ENCODE data around the gene ACVR1B. TPM values are rescaled to one million over a fixed set of nuclear protein-coding genes. Genes with fewer than 3 reads are reported as not detected.

Gene ACVR1B
- total and polyA plus RNA-seq, 5 donors from 2014 or later = 0.47 to 6.5 (median 1.2) TPM

DNA sequence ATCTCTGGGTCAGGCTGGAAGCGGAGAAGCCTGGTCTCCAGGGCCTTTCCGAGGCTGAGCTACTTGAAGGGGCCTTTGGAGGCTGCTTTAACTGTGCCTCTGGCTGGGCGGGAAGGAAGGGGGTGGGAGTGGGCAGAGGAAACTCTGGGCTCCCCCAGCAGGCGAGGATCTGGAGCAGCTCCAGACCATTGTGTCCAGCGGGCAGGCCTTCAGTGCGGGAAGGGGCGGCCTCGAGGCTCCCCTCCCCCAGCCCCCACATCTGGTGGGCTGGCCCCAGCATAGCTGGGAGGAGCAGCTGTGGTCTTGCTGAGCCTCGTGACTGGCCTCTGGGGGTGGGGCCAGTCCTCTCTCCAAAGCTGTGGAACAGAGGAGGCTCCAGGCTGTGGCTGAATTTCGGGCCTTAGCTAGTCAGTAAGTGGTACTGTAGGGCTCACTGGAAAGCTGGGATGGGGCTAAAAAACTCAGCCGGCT lies 58.7 kb downstream of the ACVR1B start:
- H3K27me3 ChIP-seq (ENCODE audit: control insufficient read depth, insufficient read depth, low read length) = no peaks in the 10 kb centered on the region
- ATAC-seq (ENCODE audit: low read depth in 2 of 2) (no peak), DNase-seq (no peak)
- H3K9me3 ChIP-seq (ENCODE audit: control insufficient read depth in 2 of 2, low read length in 2 of 2) = no peaks in the 10 kb centered on the region
- H3K4me1 ChIP-seq (ENCODE audit: control insufficient read depth, insufficient read depth, low read length, poor library complexity, severe bottlenecking) = peaks cover 20% of the 10 kb centered on the region
- no peak overlapping the region for H3K4me3 ChIP-seq (ENCODE audit: low read depth, low read length)
- peaks cover 23% of the 10 kb centered on the region for H3K27me3 Mint-ChIP-seq
- peaks cover 14% of the 10 kb centered on the region for H3K36me3 Mint-ChIP-seq
- peaks cover 0 to 17% (median 13%) of the 10 kb centered on the region in 4 donors for H3K4me1 Mint-ChIP-seq
- H3K4me3 Mint-ChIP-seq = no peak overlapping the region
- H3K9me3 Mint-ChIP-seq = no peaks in the 10 kb centered on the region
- H3K27ac Mint-ChIP-seq = no peak overlapping the region
- H3K36me3 ChIP-seq (ENCODE audit: control insufficient read depth, insufficient read depth, low read length) = peaks cover 2% of the 10 kb centered on the region
- no peak overlapping the region for H3K27ac ChIP-seq (ENCODE audit: insufficient read depth, low read length, poor library complexity, severe bottlenecking)

DNA sequence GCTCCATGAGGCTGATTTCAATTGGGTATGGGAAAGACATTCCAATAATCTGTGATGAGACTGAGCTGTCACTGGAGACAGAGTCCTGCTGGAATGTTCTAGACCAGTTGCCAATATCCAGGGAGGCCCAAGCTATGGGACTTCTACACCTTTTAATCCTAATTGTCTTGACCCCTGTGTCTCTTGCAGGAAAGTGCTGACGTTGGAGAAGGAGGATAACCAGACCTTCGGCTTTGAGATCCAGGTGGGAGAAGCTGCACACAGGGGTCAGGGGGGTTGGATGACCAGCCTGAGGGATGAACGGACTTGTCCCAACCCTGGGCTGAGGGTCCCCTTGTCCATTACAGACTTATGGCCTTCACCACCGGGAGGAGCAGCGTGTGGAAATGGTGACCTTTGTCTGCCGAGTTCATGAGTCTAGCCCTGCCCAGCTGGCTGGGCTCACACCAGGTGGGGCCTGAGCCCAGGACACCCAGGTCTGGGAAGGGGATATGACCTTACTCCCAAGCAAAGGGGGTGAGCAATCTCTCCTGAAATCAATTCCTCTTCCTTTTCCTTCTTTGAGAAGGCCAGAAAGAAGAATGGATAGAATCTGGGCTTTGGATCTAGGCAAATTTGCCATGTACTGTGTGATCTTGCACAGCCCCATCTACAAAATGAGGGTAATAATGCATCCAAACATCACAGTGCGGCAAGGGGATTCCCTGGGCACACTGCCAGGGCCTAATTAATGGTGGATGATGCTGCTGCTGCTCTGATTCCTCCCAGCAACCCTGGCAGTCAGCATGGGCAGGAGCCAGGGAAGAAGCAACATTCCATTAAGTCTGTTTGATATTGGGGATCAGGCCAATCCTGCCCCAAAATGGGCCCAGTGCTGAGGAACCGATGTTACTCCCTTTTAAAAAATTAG lies 59.4 kb downstream of the ACVR1B start:
- H3K27ac Mint-ChIP-seq = no peak overlapping the region
- Histone ChIP-seq H3K36me3 (ENCODE audit: control insufficient read depth, insufficient read depth, low read length) (peaks cover 2% of the 10 kb centered on the region), H3K9me3 (ENCODE audit: control insufficient read depth in 2 of 2, low read length in 2 of 2) (no peaks in the 10 kb centered on the region), H3K4me3 (ENCODE audit: low read depth, low read length) (no peak overlapping the region), H3K27ac (ENCODE audit: insufficient read depth, low read length, poor library complexity, severe bottlenecking) (no peak overlapping the region), H3K4me1 (ENCODE audit: control insufficient read depth, insufficient read depth, low read length, poor library complexity, severe bottlenecking) (peaks cover 20% of the 10 kb centered on the region), H3K27me3 (ENCODE audit: control insufficient read depth, insufficient read depth, low read length) (no peaks in the 10 kb centered on the region)
- peaks cover 18% of the 10 kb centered on the region for H3K27me3 Mint-ChIP-seq
- no peak for ATAC-seq (ENCODE audit: low read depth in 2 of 2)
- no peak for DNase-seq
- H3K4me1 Mint-ChIP-seq = peaks cover 0 to 14% (median 10%) of the 10 kb centered on the region in 4 donors
- H3K9me3 Mint-ChIP-seq = no peaks in the 10 kb centered on the region
- peak overlapping the region in 1 of 4 donors; percentile 48 for H3K4me3 Mint-ChIP-seq
- peaks cover 14% of the 10 kb centered on the region for H3K36me3 Mint-ChIP-seq

DNA sequence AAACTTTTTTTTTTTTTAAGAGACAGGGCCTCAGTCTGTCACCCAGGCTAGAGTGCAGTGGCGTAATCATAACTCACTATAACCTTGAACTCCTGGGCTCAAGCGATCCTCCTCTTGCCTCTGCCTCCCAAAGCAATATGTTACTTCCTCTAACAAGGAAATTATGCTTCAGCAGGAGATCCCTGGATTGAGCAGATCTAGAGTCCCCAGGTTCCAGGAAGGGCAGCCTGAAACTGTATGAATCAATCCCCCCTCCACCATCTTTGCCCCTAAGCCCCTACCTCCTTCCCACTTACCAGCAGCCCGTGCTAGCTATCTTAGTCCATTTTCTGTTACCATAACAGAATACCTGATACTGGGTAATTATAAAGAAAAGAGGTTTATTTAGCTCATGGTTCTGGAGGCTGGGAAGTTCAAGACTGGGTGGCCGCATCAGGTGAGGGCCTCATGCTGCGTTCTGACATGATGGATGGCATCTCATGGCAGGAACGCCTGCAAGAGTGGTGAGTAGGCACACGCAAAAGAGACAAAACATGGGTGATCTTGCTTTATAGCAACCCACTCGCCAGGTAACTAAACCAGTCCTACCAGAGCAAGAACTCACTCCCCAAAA lies 60.2 kb downstream of the ACVR1B start:
- Mint-ChIP-seq H3K4me3 (peak overlapping the region in 1 of 4 donors; percentile 29), H3K27ac (no peak overlapping the region), H3K4me1 (peaks cover 0 to 10% (median 7%) of the 10 kb centered on the region in 4 donors), H3K27me3 (peaks cover 12% of the 10 kb centered on the region), H3K9me3 (no peaks in the 10 kb centered on the region), H3K36me3 (peaks cover 14% of the 10 kb centered on the region)
- Histone ChIP-seq H3K27me3 (ENCODE audit: control insufficient read depth, insufficient read depth, low read length) (no peaks in the 10 kb centered on the region), H3K4me1 (ENCODE audit: control insufficient read depth, insufficient read depth, low read length, poor library complexity, severe bottlenecking) (peaks cover 13% of the 10 kb centered on the region), H3K4me3 (ENCODE audit: low read depth, low read length) (no peak overlapping the region), H3K27ac (ENCODE audit: insufficient read depth, low read length, poor library complexity, severe bottlenecking) (no peak overlapping the region), H3K36me3 (ENCODE audit: control insufficient read depth, insufficient read depth, low read length) (peaks cover 2% of the 10 kb centered on the region), H3K9me3 (ENCODE audit: control insufficient read depth in 2 of 2, low read length in 2 of 2) (no peaks in the 10 kb centered on the region)
- ATAC-seq (ENCODE audit: low read depth in 2 of 2) = no peak
- no peak for DNase-seq

DNA sequence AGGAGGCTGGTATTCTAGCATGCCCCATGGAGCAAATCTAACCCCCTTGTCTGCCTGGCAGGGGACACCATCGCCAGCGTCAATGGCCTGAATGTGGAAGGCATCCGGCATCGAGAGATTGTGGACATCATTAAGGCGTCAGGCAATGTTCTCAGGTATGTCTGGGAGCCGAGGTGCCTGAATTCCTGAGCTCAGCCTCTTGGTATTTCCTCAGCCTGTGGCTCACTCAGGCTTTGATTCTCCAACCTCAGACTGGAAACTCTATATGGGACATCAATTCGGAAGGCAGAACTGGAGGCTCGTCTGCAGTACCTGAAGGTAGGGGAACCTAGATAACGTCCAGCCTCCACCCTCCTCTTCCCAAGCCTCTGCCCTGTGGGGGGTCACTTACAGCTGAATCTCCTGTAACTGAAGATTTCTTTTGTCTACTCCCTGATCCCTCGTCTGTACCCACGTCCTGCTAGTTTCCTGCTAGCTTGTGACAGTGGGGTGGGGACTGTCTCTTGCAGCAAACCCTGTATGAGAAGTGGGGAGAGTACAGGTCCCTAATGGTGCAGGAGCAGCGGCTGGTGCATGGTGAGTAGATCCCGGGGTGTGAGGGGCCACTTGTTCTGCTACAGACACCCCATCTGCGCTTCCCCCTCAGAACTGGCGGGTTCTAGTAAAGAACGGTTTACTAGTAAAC lies 62.3 kb downstream of the ACVR1B start:
- Mint-ChIP-seq H3K9me3 (no peaks in the 10 kb centered on the region), H3K27me3 (no peaks in the 10 kb centered on the region), H3K36me3 (peaks cover 14% of the 10 kb centered on the region), H3K4me3 (no peak overlapping the region), H3K4me1 (peaks cover 0 to 1% (median 0%) of the 10 kb centered on the region in 4 donors), H3K27ac (peak overlapping the region in 1 of 3 donors; percentile 66)
- DNase-seq = no peak
- H3K4me1 ChIP-seq (ENCODE audit: control insufficient read depth, insufficient read depth, low read length, poor library complexity, severe bottlenecking) = no peaks in the 10 kb centered on the region
- no peaks in the 10 kb centered on the region for H3K9me3 ChIP-seq (ENCODE audit: control insufficient read depth in 2 of 2, low read length in 2 of 2)
- ATAC-seq (ENCODE audit: low read depth in 2 of 2) = no peak
- H3K27me3 ChIP-seq (ENCODE audit: control insufficient read depth, insufficient read depth, low read length) = no peaks in the 10 kb centered on the region
- no peak overlapping the region for H3K27ac ChIP-seq (ENCODE audit: insufficient read depth, low read length, poor library complexity, severe bottlenecking)
- H3K36me3 ChIP-seq (ENCODE audit: control insufficient read depth, insufficient read depth, low read length) = peaks cover 2% of the 10 kb centered on the region
- H3K4me3 ChIP-seq (ENCODE audit: low read depth, low read length) = no peak overlapping the region

DNA sequence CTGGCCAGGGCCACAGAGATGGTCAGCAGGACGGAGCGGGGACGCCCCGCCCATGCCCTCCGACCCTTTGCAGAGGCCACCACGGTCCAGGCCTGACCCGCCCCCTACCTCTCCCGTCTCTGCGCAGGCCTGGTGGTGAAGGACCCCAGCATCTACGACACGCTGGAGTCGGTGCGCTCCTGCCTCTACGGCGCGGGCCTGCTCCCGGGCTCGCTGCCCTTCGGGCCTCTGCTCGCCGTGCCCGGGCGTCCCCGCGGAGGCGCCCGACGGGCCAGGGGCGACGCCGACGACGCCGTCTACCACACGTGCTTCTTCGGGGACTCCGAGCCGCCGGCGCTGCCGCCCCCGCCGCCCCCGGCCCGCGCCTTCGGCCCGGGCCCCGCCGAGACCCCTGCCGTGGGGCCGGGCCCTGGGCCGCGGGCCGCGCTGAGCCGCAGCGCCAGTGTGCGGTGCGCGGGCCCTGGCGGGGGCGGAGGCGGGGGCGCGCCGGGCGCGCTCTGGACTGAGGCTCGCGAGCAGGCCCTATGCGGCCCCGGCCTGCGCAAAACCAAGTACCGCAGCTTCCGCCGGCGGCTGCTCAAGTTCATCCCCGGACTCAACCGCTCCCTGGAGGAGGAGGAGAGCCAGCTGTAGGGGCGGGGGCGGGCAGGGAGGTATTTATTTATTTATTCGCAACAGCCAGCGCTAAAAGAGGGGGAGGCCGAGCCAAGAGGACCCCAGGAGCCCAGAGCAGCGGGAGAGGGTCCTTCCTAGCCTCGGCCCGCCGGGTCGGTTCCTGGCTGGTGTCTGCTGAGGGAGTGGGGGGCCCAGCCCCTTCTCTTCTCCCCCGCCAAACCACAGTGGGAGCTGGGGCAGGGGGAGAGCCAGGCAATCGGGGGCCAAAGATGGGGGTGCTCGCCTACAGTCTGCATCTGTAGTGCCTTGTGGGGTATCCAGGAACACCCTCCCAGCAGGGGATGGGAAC lies 63.4 kb downstream of the ACVR1B start:
- no peaks in the 10 kb centered on the region for H3K9me3 ChIP-seq (ENCODE audit: control insufficient read depth in 2 of 2, low read length in 2 of 2)
- H3K4me3 ChIP-seq (ENCODE audit: low read depth, low read length) = no peak overlapping the region
- no peaks in the 10 kb centered on the region for H3K27me3 ChIP-seq (ENCODE audit: control insufficient read depth, insufficient read depth, low read length)
- DNase-seq (no peak), ATAC-seq (ENCODE audit: low read depth in 2 of 2) (no peak)
- H3K36me3 ChIP-seq (ENCODE audit: control insufficient read depth, insufficient read depth, low read length) = peaks cover 2% of the 10 kb centered on the region
- no peak overlapping the region for H3K4me3 Mint-ChIP-seq
- H3K4me1 ChIP-seq (ENCODE audit: control insufficient read depth, insufficient read depth, low read length, poor library complexity, severe bottlenecking) = no peaks in the 10 kb centered on the region
- H3K36me3 Mint-ChIP-seq = peaks cover 14% of the 10 kb centered on the region
- H3K27ac ChIP-seq (ENCODE audit: insufficient read depth, low read length, poor library complexity, severe bottlenecking) = no peak overlapping the region
- H3K9me3 Mint-ChIP-seq = no peaks in the 10 kb centered on the region
- no peaks in the 10 kb centered on the region for H3K4me1 Mint-ChIP-seq
- no peak overlapping the region for H3K27ac Mint-ChIP-seq
- peaks cover under 1% of the 10 kb centered on the region for H3K27me3 Mint-ChIP-seq

DNA sequence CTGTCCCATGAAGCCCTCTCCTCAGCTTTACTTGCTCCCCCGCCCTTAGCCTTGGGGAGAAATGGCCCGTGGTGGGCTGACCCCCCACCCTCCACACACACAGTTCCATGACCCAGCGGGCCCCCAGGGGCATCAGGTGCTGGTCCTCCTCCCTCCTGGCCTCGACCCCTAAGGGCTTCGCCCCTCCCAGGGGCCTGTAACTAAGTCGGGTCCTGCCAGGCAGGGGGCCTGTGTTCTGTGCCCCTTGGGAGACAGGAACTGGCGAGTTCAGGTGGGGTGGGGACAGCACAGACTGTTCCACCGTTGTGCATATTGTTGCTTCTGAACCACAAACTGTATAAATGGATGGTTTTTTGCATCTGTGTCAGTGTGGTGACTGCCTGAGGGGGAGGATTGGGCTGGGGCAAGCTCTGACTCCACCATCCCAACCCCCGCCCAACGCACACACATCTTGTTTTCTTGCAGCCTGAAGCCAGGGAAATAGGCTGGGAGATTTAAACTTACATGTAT lies 64.1 kb downstream of the ACVR1B start:
- Mint-ChIP-seq H3K4me3 (no peak overlapping the region), H3K27ac (peak overlapping the region; percentile 48 to 65 (median 51)), H3K9me3 (no peaks in the 10 kb centered on the region), H3K27me3 (peaks cover 5% of the 10 kb centered on the region), H3K4me1 (peaks cover 0 to 7% (median 3%) of the 10 kb centered on the region in 4 donors), H3K36me3 (peaks cover 14% of the 10 kb centered on the region)
- Histone ChIP-seq H3K9me3 (ENCODE audit: control insufficient read depth in 2 of 2, low read length in 2 of 2) (no peaks in the 10 kb centered on the region), H3K27me3 (ENCODE audit: control insufficient read depth, insufficient read depth, low read length) (no peaks in the 10 kb centered on the region), H3K4me3 (ENCODE audit: low read depth, low read length) (no peak overlapping the region), H3K36me3 (ENCODE audit: control insufficient read depth, insufficient read depth, low read length) (peaks cover 2% of the 10 kb centered on the region), H3K4me1 (ENCODE audit: control insufficient read depth, insufficient read depth, low read length, poor library complexity, severe bottlenecking) (no peaks in the 10 kb centered on the region), H3K27ac (ENCODE audit: insufficient read depth, low read length, poor library complexity, severe bottlenecking) (no peak overlapping the region)
- no peak for ATAC-seq (ENCODE audit: low read depth in 2 of 2)
- no peak for DNase-seq

Measured in CD4-positive, CD25-positive, alpha-beta regulatory T cell (primary cell).